ENCODE data around the gene PEAK3. TPM values are rescaled to one million over a fixed set of nuclear protein-coding genes. Genes with fewer than 3 reads are reported as not detected.

Gene PEAK3
- total RNA-seq, 2 experiments from 2014 or later, result not detected

DNA sequence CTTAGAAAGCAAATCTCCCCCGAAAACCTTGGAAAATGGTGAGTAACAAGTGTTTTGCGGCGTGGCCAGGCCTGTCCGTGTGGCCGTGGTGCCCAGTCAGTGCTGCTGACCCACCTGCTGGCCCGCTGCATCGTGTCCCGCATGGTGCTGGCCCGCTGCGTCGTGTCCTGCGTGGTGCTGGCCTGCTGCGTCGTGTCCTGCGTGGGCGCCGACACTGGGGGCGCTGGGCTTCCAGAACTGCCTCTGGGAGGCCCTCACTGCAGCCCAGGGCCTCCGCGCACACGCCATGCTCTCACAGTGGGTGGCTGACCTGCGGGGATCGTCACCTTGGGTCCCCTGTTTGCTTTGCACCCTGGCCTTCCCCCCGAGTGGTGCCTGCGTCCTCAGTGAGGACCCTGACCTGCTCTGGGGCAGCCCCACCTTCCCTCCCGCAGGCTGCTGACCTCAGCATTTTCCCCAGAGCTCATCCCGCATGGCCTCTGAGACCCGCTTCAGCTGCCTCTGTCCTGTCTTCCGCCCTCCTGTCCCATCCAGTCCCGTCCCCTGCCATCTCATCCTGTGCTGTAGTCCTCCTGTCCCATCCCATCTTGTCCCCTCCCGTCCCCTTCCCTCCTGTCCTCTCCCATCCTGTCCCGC, 56.4 kb downstream of the PEAK3 start:
- Mint-ChIP-seq H3K9me3 (no peaks in the 10 kb centered on the region), H3K36me3 (ENCODE audit: low read depth) (peaks cover 34% of the 10 kb centered on the region), H3K27ac (no peak overlapping the region), H3K4me1 (ENCODE audit: low read depth) (peaks cover 7% of the 10 kb centered on the region), H3K27me3 (no peaks in the 10 kb centered on the region), H3K4me3 (no peak overlapping the region)
- ATAC-seq (no peak), DNase-seq (no peak)
- ChIA-PET POLR2A (interaction anchor here (0.9 to 1.2 kb wide), 2 partner anchors 8 to 10 kb away, joined by 3 read pairs; no protein-coding TSS in a partner anchor), CTCF (no interaction called here)
- TF ChIP-seq, protein P1, sequence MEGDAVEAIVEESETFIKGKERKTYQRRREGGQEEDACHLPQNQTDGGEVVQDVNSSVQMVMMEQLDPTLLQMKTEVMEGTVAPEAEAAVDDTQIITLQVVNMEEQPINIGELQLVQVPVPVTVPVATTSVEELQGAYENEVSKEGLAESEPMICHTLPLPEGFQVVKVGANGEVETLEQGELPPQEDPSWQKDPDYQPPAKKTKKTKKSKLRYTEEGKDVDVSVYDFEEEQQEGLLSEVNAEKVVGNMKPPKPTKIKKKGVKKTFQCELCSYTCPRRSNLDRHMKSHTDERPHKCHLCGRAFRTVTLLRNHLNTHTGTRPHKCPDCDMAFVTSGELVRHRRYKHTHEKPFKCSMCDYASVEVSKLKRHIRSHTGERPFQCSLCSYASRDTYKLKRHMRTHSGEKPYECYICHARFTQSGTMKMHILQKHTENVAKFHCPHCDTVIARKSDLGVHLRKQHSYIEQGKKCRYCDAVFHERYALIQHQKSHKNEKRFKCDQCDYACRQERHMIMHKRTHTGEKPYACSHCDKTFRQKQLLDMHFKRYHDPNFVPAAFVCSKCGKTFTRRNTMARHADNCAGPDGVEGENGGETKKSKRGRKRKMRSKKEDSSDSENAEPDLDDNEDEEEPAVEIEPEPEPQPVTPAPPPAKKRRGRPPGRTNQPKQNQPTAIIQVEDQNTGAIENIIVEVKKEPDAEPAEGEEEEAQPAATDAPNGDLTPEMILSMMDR (IDR thresholded peaks at IDR 0.05), result no peak
- intact Hi-C loops (cut with micrococcal nuclease), result no loop called here

DNA sequence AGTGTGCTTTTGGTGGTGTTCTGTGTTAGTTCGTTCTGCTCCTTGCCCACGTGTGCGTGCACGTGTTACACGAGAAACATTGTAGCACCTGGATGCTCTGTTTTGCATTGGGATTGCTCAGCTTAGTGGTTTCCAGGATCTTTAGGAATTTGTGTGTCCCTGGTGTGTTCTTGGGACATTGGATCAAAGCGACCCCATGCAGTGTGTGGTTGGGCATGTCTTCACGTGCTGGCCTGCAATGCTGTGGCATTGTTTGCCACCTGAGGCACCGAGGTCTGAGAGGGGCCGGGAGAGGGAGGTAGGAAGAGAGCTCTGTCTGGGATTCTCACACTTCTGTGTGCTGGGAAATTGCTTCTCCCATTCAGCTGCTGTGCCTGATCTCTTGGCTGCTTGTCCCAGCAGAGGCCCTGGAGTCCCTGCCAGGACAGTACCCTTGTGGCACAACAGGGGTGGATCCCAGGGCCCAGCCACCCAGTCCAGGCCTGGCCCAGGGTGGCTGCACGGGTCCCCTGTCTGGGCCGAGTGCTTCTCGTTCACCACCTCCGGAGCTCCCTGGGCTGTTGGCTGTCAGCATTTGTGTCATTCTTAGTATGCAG, 57.1 kb downstream of the PEAK3 start:
- DNase-seq (no peak), ATAC-seq (no peak)
- intact Hi-C loops (cut with micrococcal nuclease), result no loop called here
- POLR2A ChIA-PET, result interaction anchor here (0.9 to 1.2 kb wide), 2 partner anchors 8 to 11 kb away, joined by 3 read pairs; no protein-coding TSS in a partner anchor
- H3K9me3 Mint-ChIP-seq, result no peaks in the 10 kb centered on the region
- peaks cover 7% of the 10 kb centered on the region for H3K4me1 Mint-ChIP-seq (ENCODE audit: low read depth)
- no peak overlapping the region for H3K4me3 Mint-ChIP-seq
- peaks cover 35% of the 10 kb centered on the region for H3K36me3 Mint-ChIP-seq (ENCODE audit: low read depth)
- no peak overlapping the region for H3K27ac Mint-ChIP-seq
- TF ChIP-seq, protein P1 (IDR thresholded peaks at IDR 0.05), result no peak
- CTCF ChIA-PET, result no interaction called here
- H3K27me3 Mint-ChIP-seq, result no peaks in the 10 kb centered on the region

Small RNA genes within 50 kb of the gene (microRNA-seq; reads per million reads assigned to microRNA genes)
- 3.9 reads per million, percentile 13 among the genes with 10 or more reads in this experiment for gene MIR1227 (ENCODE audit: borderline microRNAs expressed, borderline replicate concordance)
- gene MIR4321 (ENCODE audit: borderline microRNAs expressed, borderline replicate concordance), result not detected

Other genes with a start within 250 kb of the PEAK3 start
- 100 to 1,000 TPM; 323 to 327 TPM for gene MKNK2, start 230.9 kb downstream of the PEAK3 start, total RNA-seq
- gene MOB3A, start 185.8 kb downstream of the PEAK3 start, total RNA-seq, result 100 to 1,000 TPM; 175 to 185 TPM
- 10 to 100 TPM; 22.6 to 23.0 TPM for gene IZUMO4, start 185.3 kb downstream of the PEAK3 start, total RNA-seq
- gene AP3D1, start 130.6 kb downstream of the PEAK3 start, total RNA-seq, result 10 to 100 TPM; 73.7 to 74.1 TPM
- gene DOT1L, start 118.2 kb downstream of the PEAK3 start, total RNA-seq, result 10 to 100 TPM; 92.7 to 96.6 TPM
- 10 to 100 TPM; 65.3 to 72.8 TPM for gene PLEKHJ1, start 45.8 kb downstream of the PEAK3 start, total RNA-seq
- 100 to 1,000 TPM; 157 to 163 TPM for gene SF3A2, start 45.4 kb downstream of the PEAK3 start, total RNA-seq
- gene AMH, start 32.9 kb downstream of the PEAK3 start, total RNA-seq, result 1 to 10 TPM; 4.5 to 6.1 TPM
- 1 to 10 TPM; 1.0 TPM for gene JSRP1, start 25.8 kb downstream of the PEAK3 start, total RNA-seq
- gene LINGO3, start 26.0 kb upstream of the PEAK3 start, total RNA-seq, result under 1 TPM; 0.16 to 0.27 TPM
- 100 to 1,000 TPM; 154 to 162 TPM for gene LSM7, start 46.4 kb upstream of the PEAK3 start, total RNA-seq
- gene SPPL2B, start 46.5 kb upstream of the PEAK3 start, total RNA-seq, result 10 to 100 TPM; 52.8 to 54.3 TPM
- gene TMPRSS9, start 78.1 kb upstream of the PEAK3 start, total RNA-seq, result not detected
- 100 to 1,000 TPM; 113 to 121 TPM for gene TIMM13, start 145.4 kb upstream of the PEAK3 start, total RNA-seq
- 10 to 100 TPM; 90.9 to 96.3 TPM for gene LMNB2, start 174.8 kb upstream of the PEAK3 start, total RNA-seq
- gene GADD45B, start 194.0 kb upstream of the PEAK3 start, total RNA-seq, result 100 to 1,000 TPM in 1 of 2 experiments, 10 to 100 TPM in 1; 98.3 to 102 TPM

All from activated CD8-positive, alpha-beta T cell treated with anti-CD3 and anti-CD28 coated beads for 36 hours (primary cell).